Psoas muscle (tissue), 8 donors: ENCODE measurements around the gene NTRK3. TPM values are rescaled to one million over a fixed set of nuclear protein-coding genes. Genes with fewer than 3 reads are reported as not detected.

Experiments used
- ATAC-seq, 4 donors: fragments of 200-7000 bp; cut with Tn5 transposase; one replicate each; pipeline ENCODE4 v1.9.1; 2020; ENCODE audit warnings: moderate library complexity in 3 of 4, mild to moderate bottlenecking in 2 of 4
- DNase-seq, 2 donors: peaks; one replicate each; pipeline ENCODE4 v3.0.0-alpha.2; 2020
- H3K27ac ChIP-seq: fragments of 200-600 bp; one replicate; pipeline ENCODE4 v1.8.0; 2022
- H3K27me3 ChIP-seq, 3 donors: fragments of 200-600 bp in 1 of 3; one replicate each; pipeline versions ENCODE4 v1.6.1 to v1.8.0; 2013 to 2022; ENCODE audit warnings: low read length in 2 of 3, mild to moderate bottlenecking in 2 of 3, moderate library complexity in 1 of 3; ENCODE audit not compliant: insufficient read depth in 3 of 3
- H3K36me3 ChIP-seq, 2 donors: fragments of 200-600 bp in 1 of 2; one replicate each; pipeline versions ENCODE4 v1.6.1 to v1.8.0; 2013 to 2022; ENCODE audit warnings: low read depth in 1 of 2, mild to moderate bottlenecking in 1 of 2, moderate library complexity in 1 of 2; ENCODE audit not compliant: insufficient read depth in 1 of 2
- H3K4me1 ChIP-seq: fragments of 200-600 bp; one replicate; pipeline ENCODE4 v1.8.0; 2022
- H3K4me3 ChIP-seq: fragments of 200-600 bp; one replicate; pipeline ENCODE4 v1.8.0; 2022; ENCODE audit warnings: mild to moderate bottlenecking
- H3K9me3 ChIP-seq: fragments of 200-600 bp; one replicate; pipeline ENCODE4 v1.8.0; 2022
- CTCF ChIP-seq: fragments of 200-600 bp; IDR thresholded peaks from one replicate; pipeline ENCODE4 v1.8.0; 2022; ENCODE audit warnings: antibody characterized with exemption
- WGBS, 3 donors: extraction: QIAGEN DNeasy Blood & Tissue Kit; methylation state at CpG; one replicate each; pipeline versions ENCODE4 v1.1.6 to v1.1.7; 2013; 5-methylcytosine and 5-hydroxymethylcytosine counted together
- intact Hi-C, 2 donors: fragments of 100-400 bp; cut with DNase I; formaldehyde crosslinking; loops; one replicate each; pipeline versions ENCODE4 v1.11.0 to v1.14.2; 2022
- polyA plus RNA-seq, 3 donors: library from polyadenylated mRNA; stranded (reverse); fragments of 200-250 nt; gene quantifications; one replicate each; pipeline ENCODE4 v1.2.3, GENCODE V29; 2013
- total RNA-seq, 4 donors: library from RNA; stranded (reverse); fragmentation: NEBNext Ultra II Directional in 2 of 4; extraction: Animal tissue kit (Norgen Biotek cat#: 25700) in 2 of 4; gene quantifications; one replicate each; pipeline versions ENCODE4 v1.2.1 to v1.2.4, GENCODE V29; 2021 to 2023
- donor health status: healthy with polysubstance abuse.
- donor health status: DM: no; HTN: no; CAD: no; lungs with moderate emphysema.
- donor health status: Bipolar disorder and iron deficiency.
- donor health status: healthy.
- donor health status: DM: yes; HTN: yes; CAD: no.
- donor health status: DM: no; HTN: no; CAD: no.
- donor health status: DM: no; HTN: no; CAD: no.
- donor health status: DM: yes; HTN: yes; CAD: no.

NTRK3 gene
- total and polyA plus RNA-seq, 7 donors = 0.17 to 1.7 (median 0.57) TPM

GRCh38 chr15:87959662-87960061, 296.9 kb downstream of the NTRK3 start:
- Histone ChIP-seq H3K27me3 (peaks cover 0 to 3% (median 0%) of the 10 kb centered on the region in 3 donors), H3K4me1 (no peaks in the 10 kb centered on the region), H3K4me3 (no peak overlapping the region), H3K9me3 (no peaks in the 10 kb centered on the region), H3K36me3 (no peaks in the 10 kb centered on the region), H3K27ac (no peak overlapping the region)
- intact Hi-C loops = no loop called here
- DNase-seq (no peak), ATAC-seq (peak; percentile 46 to 60 (median 55))
- WGBS, 3 donors = 19 to 27% (median 23%) methylated on average over 4 of the region's 4 CpGs
- no peak for TF ChIP-seq CTCF

GRCh38 chr15:87959080-87959479, 297.5 kb downstream of the NTRK3 start:
- Histone ChIP-seq H3K4me3 (no peak overlapping the region), H3K27me3 (peaks cover 0 to 3% (median 0%) of the 10 kb centered on the region in 3 donors), H3K4me1 (no peaks in the 10 kb centered on the region), H3K36me3 (no peaks in the 10 kb centered on the region), H3K9me3 (no peaks in the 10 kb centered on the region), H3K27ac (no peak overlapping the region)
- TF ChIP-seq CTCF = no peak
- no peak for ATAC-seq
- DNase-seq = no peak
- WGBS, 3 donors = 66 to 77% (median 73%) methylated on average over 11 of the region's 11 CpGs
- intact Hi-C loops = no loop called here

GRCh38 chr15:87955284-87955909, 301.1 kb downstream of the NTRK3 start:
- Histone ChIP-seq H3K9me3 (no peaks in the 10 kb centered on the region), H3K36me3 (no peaks in the 10 kb centered on the region), H3K4me3 (no peak overlapping the region), H3K4me1 (no peaks in the 10 kb centered on the region), H3K27ac (no peak overlapping the region), H3K27me3 (peaks cover 0 to 3% (median 0%) of the 10 kb centered on the region in 3 donors)
- DNase-seq = no peak
- WGBS, 3 donors = 34 to 52% (median 37%) methylated on average over 10 of the region's 10 CpGs
- ATAC-seq = peak; percentile 37 to 60 (median 50)
- no peak for TF ChIP-seq CTCF
- intact Hi-C loops = no loop called here

- ATAC-seq (peak; percentile 73 to 89 (median 84)), DNase-seq (no peak)
- intact Hi-C loops = loop anchor here in 1 of 2 donors (5.0 kb wide), 1 partner anchor 427 kb away; no protein-coding TSS in a partner anchor
- TF ChIP-seq CTCF = no peak
- Histone ChIP-seq H3K9me3 (no peaks in the 10 kb centered on the region), H3K36me3 (no peaks in the 10 kb centered on the region), H3K27me3 (peaks cover 0 to 3% (median 0%) of the 10 kb centered on the region in 3 donors), H3K27ac (no peak overlapping the region), H3K4me1 (peaks cover 5% of the 10 kb centered on the region), H3K4me3 (no peak overlapping the region)
- 28 to 40% (median 30%) methylated on average over 2 of the region's 2 CpGs for WGBS, 3 donors
Observed at GRCh38 chr15:87954793-87955192, 301.7 kb downstream of the NTRK3 start.
